HG03139 (cell line): Measurements from ENCODE around the gene TAF4.
"Not testable (repeated sequence)": the region's sequence is repeated elsewhere in the genome, so short reads cannot be mapped to it uniquely, and the experiment has no call there.

Experiments
- ATAC-seq: cut with Tn5 transposase; IDR thresholded peaks from one replicate; pipeline ENCODE4 v1.9.1; 2021; ENCODE audit not compliant: unreplicated experiment

The TAF4 gene

GRCh38 chr20:62007127-62007647, 58.5 kb downstream of the TAF4 start:
- ATAC-seq, result no peak

GRCh38 chr20:62006482-62006881, 59.2 kb downstream of the TAF4 start:
- no peak for ATAC-seq

GRCh38 chr20:62004614-62005013, 61.1 kb downstream of the TAF4 start:
- no peak for ATAC-seq

DNA sequence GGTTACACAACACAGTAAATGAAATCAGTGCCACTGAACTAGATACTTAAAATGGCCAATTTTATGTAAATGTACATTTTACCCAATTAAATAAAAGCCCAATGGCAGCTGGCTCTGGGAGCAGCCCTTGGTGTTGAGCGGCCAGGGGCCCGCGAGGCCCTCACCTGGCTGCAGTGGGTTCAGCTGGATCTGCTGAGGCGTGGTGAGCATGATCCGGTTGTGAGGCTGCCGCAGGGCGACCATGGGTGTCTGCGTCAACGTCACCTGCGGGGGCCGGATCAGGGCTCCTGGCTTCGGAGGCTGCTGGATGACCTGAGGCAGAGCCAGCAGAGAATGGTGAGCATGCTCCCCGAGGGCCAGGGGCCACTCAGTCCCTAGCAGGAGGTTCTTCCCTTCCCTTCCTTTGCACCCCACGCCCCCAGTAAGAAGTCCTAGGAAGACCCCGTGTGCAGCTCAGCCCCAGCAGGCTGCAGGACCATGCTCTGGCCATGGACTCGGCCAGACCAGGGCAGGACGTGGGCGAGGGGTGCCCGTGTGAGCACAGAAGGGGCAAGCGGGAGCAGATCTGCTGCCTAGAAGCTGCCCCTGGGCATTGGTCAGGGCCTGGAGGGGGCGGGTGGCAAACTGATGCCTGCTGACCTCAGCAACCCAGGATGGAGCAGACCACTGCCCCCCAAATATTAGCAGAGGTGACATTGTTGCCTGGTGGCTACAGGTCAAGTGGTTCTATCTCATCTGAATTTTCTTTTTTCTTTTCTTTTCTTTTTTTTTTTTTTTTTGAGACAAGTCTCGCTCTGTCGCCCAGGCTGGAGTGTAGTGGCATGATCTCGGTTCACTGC, 61.9 kb downstream of the TAF4 start:
- no peak for ATAC-seq

GRCh38 chr20:62002882-62003480, 62.7 kb downstream of the TAF4 start:
- ATAC-seq, result no peak

DNA sequence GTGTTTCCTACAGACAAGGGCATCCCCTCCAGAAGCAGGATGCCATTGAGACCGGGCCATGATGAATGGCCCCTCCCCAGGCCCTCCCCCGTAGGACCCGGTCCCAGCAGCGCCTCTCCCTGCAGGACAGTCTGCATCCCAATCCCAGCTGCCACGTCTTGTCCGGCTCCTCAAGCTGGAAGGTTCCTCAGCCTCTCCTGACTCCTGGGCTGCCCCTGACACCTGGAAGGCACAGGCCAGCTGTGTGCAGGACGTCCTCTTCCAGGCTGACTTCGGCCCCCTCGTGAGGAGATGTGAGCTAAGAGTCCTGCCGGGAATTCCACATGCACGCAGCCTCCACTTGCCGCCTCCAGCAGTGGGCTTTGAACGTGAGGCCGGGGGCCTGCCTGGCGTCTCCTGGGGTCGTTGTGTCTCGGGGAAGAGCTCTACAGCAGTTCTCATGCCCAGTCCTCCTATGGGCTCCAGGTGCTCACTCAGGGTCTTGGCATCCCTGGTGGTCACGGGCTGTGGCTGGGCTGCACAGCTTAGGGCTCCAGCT, 64.4 kb downstream of the TAF4 start:
- ATAC-seq, result no peak

- no peak for ATAC-seq
Measured at GRCh38 chr20:61998343-61999121, 67.1 kb downstream of the TAF4 start.

GRCh38 chr20:61997891-61998290, 67.8 kb downstream of the TAF4 start:
- ATAC-seq, result no peak

- no peak for ATAC-seq
Measured at GRCh38 chr20:61997372-61997771, 68.3 kb downstream of the TAF4 start.

DNA sequence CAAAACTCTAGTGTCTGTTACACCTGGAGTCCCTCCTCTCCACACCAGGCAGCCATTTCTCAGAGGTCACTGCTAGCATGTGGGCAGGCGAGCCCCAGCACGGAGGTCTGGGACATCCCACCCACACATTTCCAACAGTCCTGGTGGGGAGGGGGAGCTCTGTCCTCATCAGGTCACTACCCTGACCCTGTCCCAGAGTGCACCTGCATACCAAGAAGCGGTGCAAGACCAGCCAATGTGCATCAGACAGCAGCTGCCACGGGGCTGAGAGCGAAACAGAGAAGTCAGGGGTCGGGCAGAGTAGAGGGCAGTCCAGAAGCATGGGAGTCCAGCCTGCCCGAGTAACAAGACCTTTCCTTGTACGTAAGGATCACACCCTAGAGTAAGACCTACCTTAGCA, 71.1 kb downstream of the TAF4 start:
- no peak for ATAC-seq

GRCh38 chr20:61993058-61993457, 72.6 kb downstream of the TAF4 start:
- ATAC-seq, result no peak

- ATAC-seq, result no peak
Measured at GRCh38 chr20:61991476-61991875, 74.2 kb downstream of the TAF4 start.

- ATAC-seq, result no peak
Measured at GRCh38 chr20:61990484-61990883, 75.2 kb downstream of the TAF4 start.

DNA sequence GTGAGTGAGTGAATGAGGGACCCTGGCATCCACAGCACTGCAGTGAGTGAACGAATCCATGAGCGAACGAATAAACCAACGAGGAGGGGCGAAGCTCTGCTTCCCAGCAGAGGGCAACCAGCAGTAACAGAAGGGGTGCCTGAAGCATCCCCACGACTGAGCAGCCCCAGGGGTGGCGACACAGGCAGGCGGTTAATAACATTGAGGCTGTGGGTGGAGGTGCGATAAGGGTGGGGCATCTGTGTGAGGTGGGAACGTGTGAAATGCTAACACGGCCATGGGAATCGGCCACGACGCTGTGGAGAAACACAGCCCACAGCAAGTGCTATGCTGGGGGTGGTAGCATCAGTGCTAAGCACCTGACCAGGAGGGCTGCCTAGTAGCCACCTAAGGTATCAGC, 75.9 kb downstream of the TAF4 start:
- ATAC-seq, result no peak

- ATAC-seq, result no peak
Measured at GRCh38 chr20:61988665-61989064, 77.0 kb downstream of the TAF4 start.

- no peak for ATAC-seq
Measured at GRCh38 chr20:61986762-61987321, 78.8 kb downstream of the TAF4 start.

- no peak for ATAC-seq
Measured at GRCh38 chr20:61985096-61985495, 80.6 kb downstream of the TAF4 start.

GRCh38 chr20:61984431-61984830, 81.2 kb downstream of the TAF4 start:
- ATAC-seq, result not testable (repeated sequence)

GRCh38 chr20:61983965-61984364, 81.7 kb downstream of the TAF4 start:
- no peak for ATAC-seq

DNA sequence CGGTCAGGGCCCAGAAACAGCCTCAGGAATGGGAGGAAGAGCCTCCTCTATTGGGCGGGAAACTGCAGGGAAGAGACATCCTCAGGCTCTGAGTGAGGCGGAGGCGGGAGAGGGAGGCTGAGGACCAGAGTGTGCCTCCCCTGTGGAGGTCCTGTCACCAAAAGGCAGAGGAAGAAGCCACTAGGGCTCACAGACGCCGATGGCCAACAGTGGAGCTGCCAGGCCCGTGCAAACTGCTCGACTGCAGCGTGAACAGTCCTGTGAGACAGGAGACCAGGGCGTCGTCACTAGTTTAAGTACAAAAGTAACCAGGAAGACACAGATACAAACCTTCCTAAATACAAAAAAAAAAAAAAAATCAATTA, 82.7 kb downstream of the TAF4 start:
- ATAC-seq, result no peak
